ENCODE data around the gene COL13A1.

DNA sequence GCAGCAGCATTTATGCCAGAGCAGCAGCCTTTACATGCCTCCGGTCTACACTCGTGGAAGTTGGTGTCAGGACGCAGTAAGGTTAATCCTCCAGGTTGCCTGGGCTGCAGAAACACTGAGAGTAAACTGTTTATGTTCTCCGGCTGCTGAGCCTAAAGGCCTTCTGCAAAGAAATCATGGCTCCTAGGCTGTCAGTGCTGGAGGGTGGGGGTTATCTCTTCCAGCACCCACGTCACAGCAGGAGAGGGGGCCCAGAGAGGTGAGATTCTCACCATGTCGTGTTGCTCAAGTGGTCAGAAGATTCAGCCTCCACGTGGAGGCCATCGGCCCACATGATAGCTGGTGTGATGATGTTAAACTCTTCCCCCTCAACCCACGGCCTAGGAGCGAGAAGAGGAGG is 41.2 kb downstream of the COL13A1 start:
- TF ChIP-seq YY1 (IDR thresholded peaks at IDR 0.05; ENCODE audit: insufficient read depth, insufficient read length) (no peak), SUZ12 (IDR thresholded peaks at IDR 0.05; ENCODE audit: extremely low read depth, insufficient read depth, insufficient read length) (no peak), ZNF274 (IDR thresholded peaks at IDR 0.05; ENCODE audit: low read depth, low read length) (no peak)

Data from NT2/D1 (cell line).